Measurements from ENCODE around the gene RFX1.

RFX1 gene

GRCh38 chr19:13913352-13913751 lies 92.8 kb downstream of the RFX1 start:
- no peak overlapping the region for H3K27ac ChIP-seq
- TF ChIP-seq ZFX (IDR thresholded peaks at IDR 0.05) (no peak), CTCF (conservative IDR thresholded peaks at IDR 0.05) (no peak)
